ENCODE data around the gene SFXN4. TPM values are rescaled to one million over a fixed set of nuclear protein-coding genes. Genes with fewer than 3 reads are reported as not detected.

SFXN4 gene
- 19.3 TPM for total RNA-seq

- Histone ChIP-seq H3K27me3 (ENCODE audit: control insufficient read depth in 3 of 3, insufficient read depth in 3 of 3, low read length in 3 of 3) (no peaks in the 10 kb centered on the region), H3K9ac (ENCODE audit: low read depth in 1 of 3, low read length in 3 of 3) (peak within 1 kb of the TSS; percentile 90 to 99 (median 99)), H3K4me3 (ENCODE audit: low read length in 3 of 3) (peak within 1 kb of the TSS; percentile 90 to 98 (median 93)), H3K36me3 (ENCODE audit: control insufficient read depth in 3 of 3, insufficient read depth in 3 of 3, low read length in 3 of 3) (peaks cover 30 to 41% (median 31%) of the 10 kb centered on the region in 3 donors), H3K9me3 (ENCODE audit: control insufficient read depth in 3 of 3, low read length in 3 of 3) (no peaks in the 10 kb centered on the region), H3K4me1 (ENCODE audit: control insufficient read depth in 3 of 3, insufficient read depth in 3 of 3, low read length in 3 of 3) (peaks cover 21 to 30% (median 23%) of the 10 kb centered on the region in 3 donors), H3K27ac (ENCODE audit: low read depth, low read length) (peak within 1 kb of the TSS; percentile 92)
Observed at GRCh38 chr10:119165171-119166117, at the start of gene SFXN4. SFXN4 (minus strand) TSS chr10:119165714; CDS start chr10:119165647, 67 bp downstream.

GRCh38 chr10:119211625-119212441 is 46.3 kb upstream of the SFXN4 start:
- H3K36me3 ChIP-seq (ENCODE audit: control insufficient read depth in 3 of 3, insufficient read depth in 3 of 3, low read length in 3 of 3): peaks cover 0 to 2% (median 0%) of the 10 kb centered on the region in 3 donors
- no peaks in the 10 kb centered on the region for H3K9me3 ChIP-seq (ENCODE audit: control insufficient read depth in 3 of 3, low read length in 3 of 3)
- H3K4me1 ChIP-seq (ENCODE audit: control insufficient read depth in 3 of 3, insufficient read depth in 3 of 3, low read length in 3 of 3): peaks cover 23 to 27% (median 25%) of the 10 kb centered on the region in 3 donors
- peak overlapping the region; percentile 64 for H3K27ac ChIP-seq (ENCODE audit: low read depth, low read length)
- H3K9ac ChIP-seq (ENCODE audit: low read depth in 1 of 3, low read length in 3 of 3): peak overlapping the region; percentile 16 to 50 (median 45)
- peak overlapping the region in 2 of 3 donors; percentile 31 for H3K4me3 ChIP-seq (ENCODE audit: low read length in 3 of 3)
- H3K27me3 ChIP-seq (ENCODE audit: control insufficient read depth in 3 of 3, insufficient read depth in 3 of 3, low read length in 3 of 3): no peaks in the 10 kb centered on the region

GRCh38 chr10:119211176-119211575 is 45.7 kb upstream of the SFXN4 start:
- Histone ChIP-seq H3K9me3 (ENCODE audit: control insufficient read depth in 3 of 3, low read length in 3 of 3) (no peaks in the 10 kb centered on the region), H3K9ac (ENCODE audit: low read depth in 1 of 3, low read length in 3 of 3) (no peak overlapping the region), H3K36me3 (ENCODE audit: control insufficient read depth in 3 of 3, insufficient read depth in 3 of 3, low read length in 3 of 3) (peaks cover 0 to 2% (median 0%) of the 10 kb centered on the region in 3 donors), H3K4me3 (ENCODE audit: low read length in 3 of 3) (no peak overlapping the region), H3K4me1 (ENCODE audit: control insufficient read depth in 3 of 3, insufficient read depth in 3 of 3, low read length in 3 of 3) (peaks cover 27 to 32% (median 29%) of the 10 kb centered on the region in 3 donors), H3K27ac (ENCODE audit: low read depth, low read length) (peak overlapping the region; percentile 64), H3K27me3 (ENCODE audit: control insufficient read depth in 3 of 3, insufficient read depth in 3 of 3, low read length in 3 of 3) (no peaks in the 10 kb centered on the region)

GRCh38 chr10:119210633-119211032 is 45.1 kb upstream of the SFXN4 start:
- Histone ChIP-seq H3K4me1 (ENCODE audit: control insufficient read depth in 3 of 3, insufficient read depth in 3 of 3, low read length in 3 of 3) (peaks cover 31 to 36% (median 34%) of the 10 kb centered on the region in 3 donors), H3K27me3 (ENCODE audit: control insufficient read depth in 3 of 3, insufficient read depth in 3 of 3, low read length in 3 of 3) (no peaks in the 10 kb centered on the region), H3K9ac (ENCODE audit: low read depth in 1 of 3, low read length in 3 of 3) (no peak overlapping the region), H3K36me3 (ENCODE audit: control insufficient read depth in 3 of 3, insufficient read depth in 3 of 3, low read length in 3 of 3) (peaks cover 0 to 2% (median 0%) of the 10 kb centered on the region in 3 donors), H3K27ac (ENCODE audit: low read depth, low read length) (peak overlapping the region; percentile 36), H3K4me3 (ENCODE audit: low read length in 3 of 3) (no peak overlapping the region), H3K9me3 (ENCODE audit: control insufficient read depth in 3 of 3, low read length in 3 of 3) (no peaks in the 10 kb centered on the region)

GRCh38 chr10:119209736-119210355 is 44.3 kb upstream of the SFXN4 start:
- Histone ChIP-seq H3K4me3 (ENCODE audit: low read length in 3 of 3) (peak overlapping the region; percentile 75 to 88 (median 87)), H3K4me1 (ENCODE audit: control insufficient read depth in 3 of 3, insufficient read depth in 3 of 3, low read length in 3 of 3) (peaks cover 31 to 36% (median 34%) of the 10 kb centered on the region in 3 donors), H3K27ac (ENCODE audit: low read depth, low read length) (peak overlapping the region; percentile 51), H3K9ac (ENCODE audit: low read depth in 1 of 3, low read length in 3 of 3) (peak overlapping the region in 2 of 3 donors; percentile 74 to 85), H3K9me3 (ENCODE audit: control insufficient read depth in 3 of 3, low read length in 3 of 3) (no peaks in the 10 kb centered on the region), H3K36me3 (ENCODE audit: control insufficient read depth in 3 of 3, insufficient read depth in 3 of 3, low read length in 3 of 3) (peaks cover 0 to 2% (median 0%) of the 10 kb centered on the region in 3 donors), H3K27me3 (ENCODE audit: control insufficient read depth in 3 of 3, insufficient read depth in 3 of 3, low read length in 3 of 3) (no peaks in the 10 kb centered on the region)

GRCh38 chr10:119209035-119209735 is 43.7 kb upstream of the SFXN4 start:
- peak overlapping the region; percentile 72 to 85 (median 74) for H3K9ac ChIP-seq (ENCODE audit: low read depth in 1 of 3, low read length in 3 of 3)
- no peaks in the 10 kb centered on the region for H3K27me3 ChIP-seq (ENCODE audit: control insufficient read depth in 3 of 3, insufficient read depth in 3 of 3, low read length in 3 of 3)
- H3K4me3 ChIP-seq (ENCODE audit: low read length in 3 of 3): peak overlapping the region; percentile 75 to 88 (median 87)
- H3K4me1 ChIP-seq (ENCODE audit: control insufficient read depth in 3 of 3, insufficient read depth in 3 of 3, low read length in 3 of 3): peaks cover 31 to 36% (median 34%) of the 10 kb centered on the region in 3 donors
- peaks cover 0 to 2% (median 0%) of the 10 kb centered on the region in 3 donors for H3K36me3 ChIP-seq (ENCODE audit: control insufficient read depth in 3 of 3, insufficient read depth in 3 of 3, low read length in 3 of 3)
- no peaks in the 10 kb centered on the region for H3K9me3 ChIP-seq (ENCODE audit: control insufficient read depth in 3 of 3, low read length in 3 of 3)
- H3K27ac ChIP-seq (ENCODE audit: low read depth, low read length): peak overlapping the region; percentile 51

- Histone ChIP-seq H3K4me1 (ENCODE audit: control insufficient read depth in 3 of 3, insufficient read depth in 3 of 3, low read length in 3 of 3) (peaks cover 31 to 36% (median 34%) of the 10 kb centered on the region in 3 donors), H3K27ac (ENCODE audit: low read depth, low read length) (peak overlapping the region; percentile 51), H3K9me3 (ENCODE audit: control insufficient read depth in 3 of 3, low read length in 3 of 3) (no peaks in the 10 kb centered on the region), H3K27me3 (ENCODE audit: control insufficient read depth in 3 of 3, insufficient read depth in 3 of 3, low read length in 3 of 3) (no peaks in the 10 kb centered on the region), H3K36me3 (ENCODE audit: control insufficient read depth in 3 of 3, insufficient read depth in 3 of 3, low read length in 3 of 3) (peaks cover 0 to 2% (median 0%) of the 10 kb centered on the region in 3 donors), H3K4me3 (ENCODE audit: low read length in 3 of 3) (peak overlapping the region; percentile 75 to 88 (median 87)), H3K9ac (ENCODE audit: low read depth in 1 of 3, low read length in 3 of 3) (peak overlapping the region; percentile 54 to 85 (median 74))
Observed at GRCh38 chr10:119208553-119208940, 43.0 kb upstream of the SFXN4 start.

- H3K9me3 ChIP-seq (ENCODE audit: control insufficient read depth in 3 of 3, low read length in 3 of 3): no peaks in the 10 kb centered on the region
- peak overlapping the region; percentile 75 to 88 (median 87) for H3K4me3 ChIP-seq (ENCODE audit: low read length in 3 of 3)
- H3K4me1 ChIP-seq (ENCODE audit: control insufficient read depth in 3 of 3, insufficient read depth in 3 of 3, low read length in 3 of 3): peaks cover 30 to 35% (median 34%) of the 10 kb centered on the region in 3 donors
- peak overlapping the region; percentile 51 for H3K27ac ChIP-seq (ENCODE audit: low read depth, low read length)
- H3K36me3 ChIP-seq (ENCODE audit: control insufficient read depth in 3 of 3, insufficient read depth in 3 of 3, low read length in 3 of 3): peaks cover 0 to 2% (median 0%) of the 10 kb centered on the region in 3 donors
- H3K9ac ChIP-seq (ENCODE audit: low read depth in 1 of 3, low read length in 3 of 3): peak overlapping the region; percentile 48 to 85 (median 74)
- no peaks in the 10 kb centered on the region for H3K27me3 ChIP-seq (ENCODE audit: control insufficient read depth in 3 of 3, insufficient read depth in 3 of 3, low read length in 3 of 3)
Observed at GRCh38 chr10:119207713-119208552, 42.4 kb upstream of the SFXN4 start.

Measured in skeletal muscle tissue (tissue), 4 donors.